H9 (cell line): Measurements from ENCODE around the gene CCDC12. TPM values are rescaled to one million over a fixed set of nuclear protein-coding genes. Genes with fewer than 3 reads are reported as not detected.
A peak's percentile ranks its signal among the peaks of the same experiment; 100 is the strongest.

Experiments
- DNase-seq: peaks from one replicate; pipeline ENCODE4 v3.0.0-alpha.2; 2017
- H2AFZ ChIP-seq: one replicate; pipeline ENCODE4 v1.6.1; 2013; ENCODE audit warnings: mild to moderate bottlenecking, low read length, control low read depth, moderate library complexity
- H2AK5ac ChIP-seq: 2 replicates; pipeline ENCODE4 v1.6.1; 2013; ENCODE audit warnings: low read length, control low read depth, mixed read lengths; ENCODE audit not compliant: insufficient read length
- H2BK120ac ChIP-seq: one replicate; pipeline ENCODE4 v1.6.1; 2013; ENCODE audit warnings: low read depth, mild to moderate bottlenecking, low read length, control low read depth, inconsistent platforms; ENCODE audit not compliant: poor library complexity, severe bottlenecking
- H2BK12ac ChIP-seq: 2 replicates; pipeline ENCODE4 v1.6.1; 2013; ENCODE audit warnings: low read length, control low read depth, mixed read lengths, low read depth; ENCODE audit not compliant: insufficient read length
- H2BK15ac ChIP-seq: 2 replicates; pipeline ENCODE4 v1.6.1; 2013; ENCODE audit warnings: low read depth, low read length, control low read depth
- H2BK20ac ChIP-seq: one replicate; pipeline ENCODE4 v1.6.1; 2013; ENCODE audit warnings: low read depth, mild to moderate bottlenecking, low read length, control low read depth, inconsistent platforms; ENCODE audit not compliant: poor library complexity, severe bottlenecking
- H2BK5ac ChIP-seq: 2 replicates; pipeline ENCODE4 v1.6.1; 2013; ENCODE audit warnings: low read length, control low read depth, mixed read lengths; ENCODE audit not compliant: insufficient read length
- H3K14ac ChIP-seq: 2 replicates; pipeline ENCODE4 v1.6.1; 2013; ENCODE audit warnings: low read length, control low read depth; ENCODE audit not compliant: insufficient read depth
- H3K18ac ChIP-seq: 2 replicates; pipeline ENCODE4 v1.6.1; 2013; ENCODE audit warnings: low read depth, mild to moderate bottlenecking, mixed read lengths, low read length, control low read depth; ENCODE audit not compliant: insufficient read length
- H3K23ac ChIP-seq: 2 replicates; pipeline ENCODE4 v1.6.1; 2013; ENCODE audit warnings: low read length, control low read depth, mixed read lengths, low read depth; ENCODE audit not compliant: insufficient read length
- H3K23me2 ChIP-seq: 2 replicates; pipeline ENCODE4 v1.6.1; 2013; ENCODE audit warnings: low read depth, mild to moderate bottlenecking, mixed read lengths, low read length, control low read depth; ENCODE audit not compliant: insufficient read length, poor library complexity, severe bottlenecking
- H3K27ac ChIP-seq: 2 replicates; pipeline ENCODE4 v1.5.1; 2013; ENCODE audit warnings: low read length, control low read depth, mixed read lengths, low read depth; ENCODE audit not compliant: insufficient read length
- H3K27me3 ChIP-seq: 2 replicates; pipeline ENCODE4 v1.6.1; 2013; ENCODE audit warnings: low read length, control low read depth, inconsistent platforms; ENCODE audit not compliant: insufficient read depth
- H3K4ac ChIP-seq: 2 replicates; pipeline ENCODE4 v1.6.1; 2013; ENCODE audit warnings: low read depth, mild to moderate bottlenecking, control low read depth, inconsistent platforms, low read length, moderate library complexity
- H3K4me1 ChIP-seq: 2 replicates; pipeline ENCODE4 v1.6.1; 2013; ENCODE audit warnings: low read length, control low read depth, inconsistent platforms; ENCODE audit not compliant: insufficient read depth
- H3K4me2 ChIP-seq: 2 replicates; pipeline ENCODE4 v1.6.1; 2013; ENCODE audit warnings: low read length, control low read depth, mixed read lengths; ENCODE audit not compliant: insufficient read length, insufficient read depth
- H3K56ac ChIP-seq: 2 replicates; pipeline ENCODE4 v1.6.1; 2013; ENCODE audit warnings: low read depth, mild to moderate bottlenecking, mixed read lengths, low read length, control low read depth; ENCODE audit not compliant: insufficient read length
- H3K79me1 ChIP-seq: 2 replicates; pipeline ENCODE4 v1.6.1; 2013; ENCODE audit warnings: low read depth, mild to moderate bottlenecking, moderate library complexity, low read length, control low read depth, inconsistent platforms; ENCODE audit not compliant: insufficient read depth, poor library complexity, severe bottlenecking
- H3K79me2 ChIP-seq: 2 replicates; pipeline ENCODE4 v1.6.1; 2013; ENCODE audit warnings: low read length, control low read depth, inconsistent platforms; ENCODE audit not compliant: insufficient read depth
- H3K9ac ChIP-seq: 2 replicates; pipeline ENCODE4 v1.6.1; 2013; ENCODE audit warnings: low read length, control low read depth, mixed read lengths; ENCODE audit not compliant: insufficient read length; ENCODE audit errors: extremely low read depth
- H3K9me3 ChIP-seq: one replicate; pipeline ENCODE4 v1.6.1; 2013; ENCODE audit warnings: low read depth, low read length, inconsistent platforms; ENCODE audit not compliant: control insufficient read depth
- H3T11ph ChIP-seq: one replicate; pipeline ENCODE4 v1.6.1; 2013; ENCODE audit warnings: mild to moderate bottlenecking, low read length, control low read depth, inconsistent platforms
- H4K20me1 ChIP-seq: one replicate; pipeline ENCODE4 v1.6.1; 2013; ENCODE audit not compliant: control insufficient read depth, insufficient read length, insufficient read depth
- H4K5ac ChIP-seq: 2 replicates; pipeline ENCODE4 v1.6.1; 2013; ENCODE audit warnings: low read depth, mild to moderate bottlenecking, mixed read lengths, low read length, control low read depth; ENCODE audit not compliant: insufficient read length
- H4K8ac ChIP-seq: replicated peaks from 2 replicates; pipeline ENCODE4 v1.6.1; 2013; ENCODE audit warnings: low read length, control low read depth, mixed read lengths, low read depth; ENCODE audit not compliant: insufficient read length
- H4K91ac ChIP-seq: 2 replicates; pipeline ENCODE4 v1.6.1; 2013; ENCODE audit warnings: low read depth, mild to moderate bottlenecking, moderate library complexity, mixed read lengths, low read length, control low read depth; ENCODE audit not compliant: insufficient read length
- H3K27ac Mint-ChIP-seq, 3 experiments: 2 replicates in 2 of 3; 3 replicates in 1 of 3; pipeline ENCODE4 v1.8.0; 2020 to 2021; ENCODE audit warnings: mixed read lengths in 3 of 3, mild to moderate bottlenecking in 1 of 3, moderate library complexity in 1 of 3
- H3K27me3 Mint-ChIP-seq: 2 replicates; pipeline ENCODE4 v1.8.0; 2021; ENCODE audit warnings: low read depth, mild to moderate bottlenecking, moderate library complexity, mixed read lengths
- H3K36me3 Mint-ChIP-seq, 3 experiments: 2 replicates in 2 of 3; 3 replicates in 1 of 3; pipeline ENCODE4 v1.8.0; 2020 to 2021; ENCODE audit warnings: low read depth in 3 of 3, mixed read lengths in 3 of 3; ENCODE audit not compliant: insufficient read depth in 1 of 3
- H3K4me1 Mint-ChIP-seq, 2 experiments: 2 replicates each; pipeline ENCODE4 v1.8.0; 2020; ENCODE audit warnings: mixed read lengths in 2 of 2
- H3K4me3 Mint-ChIP-seq, 2 experiments: 2 replicates in 1 of 2; 3 replicates in 1 of 2; pipeline ENCODE4 v1.8.0; 2020 to 2021; ENCODE audit warnings: mild to moderate bottlenecking in 2 of 2, mixed read lengths in 2 of 2, moderate library complexity in 1 of 2
- H3K9me3 Mint-ChIP-seq, 2 experiments: 2 replicates in 1 of 2; 3 replicates in 1 of 2; pipeline ENCODE4 v1.8.0; 2020; ENCODE audit warnings: mild to moderate bottlenecking in 2 of 2, mixed read lengths in 2 of 2, moderate library complexity in 1 of 2
- CTCF ChIP-seq: fragments of 200-600 bp; sonication (generic); conservative IDR thresholded peaks from 3 replicates; pipeline ENCODE4 v1.8.0; 2021; ENCODE audit warnings: antibody characterized with exemption, mild to moderate bottlenecking
- WGBS: extraction: QIAGEN DNeasy Blood & Tissue Kit; methylation state at CpG from one replicate; pipeline ENCODE4 v1.1.7; 2013; ENCODE audit warnings: missing lambda C conversion rate, low lambda C conversion rate, mixed read lengths; ENCODE audit not compliant: insufficient read length; ENCODE audit errors: extremely low coverage; 5-methylcytosine and 5-hydroxymethylcytosine counted together
- total RNA-seq: library from RNA; stranded (reverse); gene quantifications from 2 replicates; pipeline ENCODE4 v1.2.1, GENCODE V29; 2021

CCDC12 gene
- total RNA-seq, 1 experiment from 2014 or later = 54.0 TPM

- no peak overlapping the region for H3K4me3 Mint-ChIP-seq
- Histone ChIP-seq H2AK5ac (no peak overlapping the region), H2AFZ (no peak overlapping the region), H2BK20ac (no peak overlapping the region), H3K56ac (no peak overlapping the region), H3K4me2 (no peak overlapping the region), H3K14ac (no peak overlapping the region; the same call in 1 of the 2 replicates), H4K91ac (no peak overlapping the region), H3K79me2 (peaks cover 6% of the 10 kb centered on the region; the same call in 1 of the 2 replicates), H3T11ph (no peak overlapping the region), H2BK15ac (no peak overlapping the region), H3K9ac (no peak overlapping the region), H3K79me1 (peaks cover 6% of the 10 kb centered on the region), H4K8ac (no peak overlapping the region), H2BK120ac (no peak overlapping the region), H3K4me1 (peaks cover 8% of the 10 kb centered on the region; the same call in 1 of the 2 replicates), H3K18ac (no peak overlapping the region), H3K23ac (no peak overlapping the region), H4K5ac (no peak overlapping the region), H3K23me2 (no peaks in the 10 kb centered on the region), H3K4ac (no peak overlapping the region), H3K27me3 (no peaks in the 10 kb centered on the region), H2BK12ac (no peak overlapping the region), H3K27ac (no peak overlapping the region), H2BK5ac (no peak overlapping the region), H3K9me3 (no peaks in the 10 kb centered on the region), H4K20me1 (no peaks in the 10 kb centered on the region)
- no peak for TF ChIP-seq CTCF
- peaks cover 20 to 41% (median 40%) of the 10 kb centered on the region in 3 experiments; a peak in 6 of 7 replicates for H3K36me3 Mint-ChIP-seq
- H3K9me3 Mint-ChIP-seq = no peaks in the 10 kb centered on the region
- no CpG with 5 or more reads among the region's 2 CpGs for WGBS
- H3K4me1 Mint-ChIP-seq = peaks cover 31 to 32% of the 10 kb centered on the region in 2 experiments
- no peak for DNase-seq
- H3K27ac Mint-ChIP-seq = peak overlapping the region in 1 of 3 experiments; percentile 34; a peak in 1 of 7 replicates
- H3K27me3 Mint-ChIP-seq = no peaks in the 10 kb centered on the region
Measured at GRCh38 chr3:46938118-46938517, 38.4 kb downstream of the CCDC12 start.
